ENCODE results near the gene SHD.

GRCh38 chr19:4234142-4234861 lies 44.8 kb upstream of the SHD start:
- TF ChIP-seq CTCF (IDR thresholded peaks at IDR 0.05) = no peak
- no peak for TF ChIP-seq POLR2A (IDR thresholded peaks at IDR 0.05)
- TF ChIP-seq POLR2AphosphoS5 (IDR thresholded peaks at IDR 0.05) = no peak
